B cell (primary cell): ENCODE data around the gene B3GNT7.

Experiments used
- EZH2 ChIP-seq: IDR thresholded peaks from 2 replicates; pipeline ENCODE4 v1.6.1; 2012; ENCODE audit warnings: borderline replicate concordance, low read depth, mild to moderate bottlenecking, moderate library complexity, low read length; ENCODE audit not compliant: insufficient read depth, poor library complexity, severe bottlenecking
- TF ChIP-seq, protein P1 (sequence below): fragments of 200-600 bp; IDR thresholded peaks from one replicate; pipeline ENCODE4 v1.8.0; 2022; ENCODE audit warnings: antibody characterized with exemption, mild to moderate bottlenecking

DNA sequence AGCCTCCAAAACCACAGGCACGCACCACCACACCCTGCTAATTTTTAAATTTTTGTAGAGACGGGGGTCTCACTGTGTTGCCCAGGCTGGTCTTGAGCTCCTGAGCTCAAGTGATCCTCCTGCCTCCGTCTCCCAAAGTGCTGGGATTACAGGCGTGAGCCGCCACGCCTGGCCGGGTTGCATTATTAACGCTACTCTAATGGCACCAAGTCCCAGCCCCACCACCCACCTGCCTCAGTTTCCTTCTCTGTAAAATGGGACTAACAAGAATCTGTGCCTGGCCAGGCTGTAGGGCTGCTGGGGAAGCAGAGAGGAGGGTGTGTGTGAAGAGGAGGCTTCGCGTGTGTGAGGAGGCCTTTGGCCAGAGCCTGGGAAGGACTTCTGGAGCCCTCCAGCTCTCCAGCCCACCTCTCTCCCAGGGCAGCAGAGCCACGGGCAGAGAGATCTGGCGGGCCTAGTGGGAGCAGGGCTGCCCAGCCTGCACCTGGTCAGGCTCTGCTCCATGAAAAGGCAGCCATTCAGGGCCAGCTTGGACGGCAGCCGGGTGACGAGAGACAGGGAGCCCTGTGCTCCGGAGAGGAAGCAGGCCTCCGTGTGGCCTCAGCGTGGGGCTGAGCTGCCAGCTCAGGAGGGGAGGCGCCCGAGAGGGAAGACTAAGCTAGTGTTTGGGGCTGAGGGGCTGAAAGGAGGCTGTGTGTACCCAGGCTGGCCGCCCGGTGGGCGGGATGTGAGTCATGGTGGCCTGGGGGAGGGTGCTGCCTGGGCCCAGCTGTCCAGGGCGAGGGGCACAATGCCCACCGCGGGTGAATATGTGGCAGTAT lies 7.4 kb upstream of the B3GNT7 start:
- no peak for TF ChIP-seq EZH2
- TF ChIP-seq, protein P1, sequence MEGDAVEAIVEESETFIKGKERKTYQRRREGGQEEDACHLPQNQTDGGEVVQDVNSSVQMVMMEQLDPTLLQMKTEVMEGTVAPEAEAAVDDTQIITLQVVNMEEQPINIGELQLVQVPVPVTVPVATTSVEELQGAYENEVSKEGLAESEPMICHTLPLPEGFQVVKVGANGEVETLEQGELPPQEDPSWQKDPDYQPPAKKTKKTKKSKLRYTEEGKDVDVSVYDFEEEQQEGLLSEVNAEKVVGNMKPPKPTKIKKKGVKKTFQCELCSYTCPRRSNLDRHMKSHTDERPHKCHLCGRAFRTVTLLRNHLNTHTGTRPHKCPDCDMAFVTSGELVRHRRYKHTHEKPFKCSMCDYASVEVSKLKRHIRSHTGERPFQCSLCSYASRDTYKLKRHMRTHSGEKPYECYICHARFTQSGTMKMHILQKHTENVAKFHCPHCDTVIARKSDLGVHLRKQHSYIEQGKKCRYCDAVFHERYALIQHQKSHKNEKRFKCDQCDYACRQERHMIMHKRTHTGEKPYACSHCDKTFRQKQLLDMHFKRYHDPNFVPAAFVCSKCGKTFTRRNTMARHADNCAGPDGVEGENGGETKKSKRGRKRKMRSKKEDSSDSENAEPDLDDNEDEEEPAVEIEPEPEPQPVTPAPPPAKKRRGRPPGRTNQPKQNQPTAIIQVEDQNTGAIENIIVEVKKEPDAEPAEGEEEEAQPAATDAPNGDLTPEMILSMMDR: no peak
